CD4-positive, alpha-beta T cell (primary cell): ENCODE measurements around the gene JARID2. TPM values are rescaled to one million over a fixed set of nuclear protein-coding genes. Genes with fewer than 3 reads are reported as not detected.

Experiments
- ATAC-seq: fragments of 200-7000 bp; cut with Tn5 transposase; one replicate; pipeline ENCODE4 v1.10.0; 2022; ENCODE audit warnings: mild to moderate bottlenecking; ENCODE audit not compliant: poor library complexity
- CTCF ChIA-PET: fragments of 350-600 bp; sonication (Branson Sonifier 250); formaldehyde crosslinking; loops from one replicate; lab custom pipeline; 2021; ENCODE audit warnings: antibody characterized with exemption, inconsistent platforms; lab: Charles Lee
- POLR2A ChIA-PET: fragments of 350-600 bp; sonication (Branson Sonifier 250); formaldehyde crosslinking; loops from one replicate; lab custom pipeline; 2021; ENCODE audit warnings: antibody characterized with exemption, inconsistent platforms; lab: Charles Lee
- DNase-seq, 14 experiments: peaks; one replicate each; pipeline ENCODE4 v3.0.0-alpha.2; 2013 to 2020; ENCODE audit warnings: mixed read lengths in 2 of 14
- H3K27ac ChIP-seq, 2 donors: one replicate each; pipeline versions ENCODE4 v1.5.1 to v1.7.0; 2013; ENCODE audit warnings: low read length in 2 of 2, low read depth in 1 of 2, mild to moderate bottlenecking in 1 of 2
- H3K27me3 ChIP-seq, 2 experiments: 1 replicate in 1 of 2; 2 replicates in 1 of 2; pipeline versions ENCODE4 v1.6.1 to v1.7.0; 2013; ENCODE audit warnings: low read length in 2 of 2, control low read depth in 1 of 2, mild to moderate bottlenecking in 1 of 2, moderate library complexity in 1 of 2; ENCODE audit not compliant: insufficient read depth in 2 of 2, control insufficient read depth in 1 of 2
- H3K36me3 ChIP-seq: one replicate; pipeline ENCODE4 v1.6.1; 2013; ENCODE audit warnings: low read length, control low read depth; ENCODE audit not compliant: insufficient read depth
- H3K4me1 ChIP-seq: one replicate; pipeline ENCODE4 v1.6.1; 2013; ENCODE audit warnings: low read length, control low read depth; ENCODE audit not compliant: insufficient read depth
- H3K4me3 ChIP-seq: one replicate; pipeline ENCODE4 v1.5.1; 2013; ENCODE audit warnings: mild to moderate bottlenecking, low read length, moderate library complexity
- H3K9me3 ChIP-seq, 2 experiments: 1 replicate in 1 of 2; 2 replicates in 1 of 2; pipeline versions ENCODE4 v1.6.1 to v1.7.0; 2013; ENCODE audit warnings: low read length in 2 of 2, mild to moderate bottlenecking in 2 of 2, control low read depth in 1 of 2, moderate library complexity in 1 of 2; ENCODE audit not compliant: control insufficient read depth in 1 of 2, insufficient read depth in 1 of 2
- H3K27ac Mint-ChIP-seq: one replicate; pipeline ENCODE4 v1.8.0; 2020; ENCODE audit warnings: mixed read lengths
- H3K27me3 Mint-ChIP-seq: one replicate; pipeline ENCODE4 v1.8.0; 2021; ENCODE audit warnings: mixed read lengths
- H3K36me3 Mint-ChIP-seq: one replicate; pipeline ENCODE4 v1.8.0; 2021; ENCODE audit warnings: low read depth, mixed read lengths
- H3K4me1 Mint-ChIP-seq: one replicate; pipeline ENCODE4 v1.8.0; 2021; ENCODE audit warnings: low read depth, mixed read lengths
- H3K4me3 Mint-ChIP-seq: one replicate; pipeline ENCODE4 v1.8.0; 2020; ENCODE audit warnings: mild to moderate bottlenecking, mixed read lengths
- H3K9me3 Mint-ChIP-seq: one replicate; pipeline ENCODE4 v1.8.0; 2020; ENCODE audit warnings: mixed read lengths
- intact Hi-C, 2 experiments: fragments of 100-400 bp; cut with DNase I in 1 of 2; cut with micrococcal nuclease in 1 of 2; formaldehyde crosslinking; loops; one replicate each; pipeline versions ENCODE4 v1.15.1 to v1.9.0; 2023 to 2025; cut with DNase I, micrococcal nuclease
- total RNA-seq, 174 experiments: library from RNA in 2 of 174; stranded (reverse) in 2 of 174; gene quantifications; one replicate each; pipeline ENCODE4 v1.2.3 and lab custom pipeline; 2021 to 2026
- TF ChIP-seq, protein P1 (sequence below): fragments of 200-600 bp; IDR thresholded peaks from one replicate; pipeline ENCODE4 v1.8.0; 2022; ENCODE audit warnings: antibody characterized with exemption, mild to moderate bottlenecking

The JARID2 gene
- total RNA-seq, 2 experiments from 2014 or later: 32.0 to 33.0 TPM

DNA sequence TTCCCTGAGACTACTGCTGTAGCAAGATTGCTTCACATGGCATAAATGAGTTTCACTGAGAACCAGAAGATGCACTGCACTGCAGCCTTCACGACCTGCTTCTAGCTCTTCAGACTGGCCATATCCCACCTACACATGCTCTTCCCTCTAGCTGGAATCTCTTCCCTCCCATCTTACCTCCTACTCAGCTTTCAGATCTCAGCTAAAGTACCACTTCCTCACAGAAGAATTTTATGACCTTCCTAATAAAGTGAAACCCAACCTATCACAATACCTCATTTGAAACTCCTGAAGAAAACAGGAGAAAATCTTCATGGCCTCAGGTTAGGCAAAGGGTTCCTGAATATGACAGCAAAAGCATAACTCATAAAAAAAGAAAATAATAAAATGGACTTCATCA, 317.1 kb downstream of the JARID2 start:
- no peaks in the 10 kb centered on the region for H3K36me3 ChIP-seq
- no peak overlapping the region for H3K27ac Mint-ChIP-seq
- H3K4me1 ChIP-seq: no peaks in the 10 kb centered on the region
- intact Hi-C loops: no loop called here
- POLR2A ChIA-PET: no interaction called here
- TF ChIP-seq, protein P1, sequence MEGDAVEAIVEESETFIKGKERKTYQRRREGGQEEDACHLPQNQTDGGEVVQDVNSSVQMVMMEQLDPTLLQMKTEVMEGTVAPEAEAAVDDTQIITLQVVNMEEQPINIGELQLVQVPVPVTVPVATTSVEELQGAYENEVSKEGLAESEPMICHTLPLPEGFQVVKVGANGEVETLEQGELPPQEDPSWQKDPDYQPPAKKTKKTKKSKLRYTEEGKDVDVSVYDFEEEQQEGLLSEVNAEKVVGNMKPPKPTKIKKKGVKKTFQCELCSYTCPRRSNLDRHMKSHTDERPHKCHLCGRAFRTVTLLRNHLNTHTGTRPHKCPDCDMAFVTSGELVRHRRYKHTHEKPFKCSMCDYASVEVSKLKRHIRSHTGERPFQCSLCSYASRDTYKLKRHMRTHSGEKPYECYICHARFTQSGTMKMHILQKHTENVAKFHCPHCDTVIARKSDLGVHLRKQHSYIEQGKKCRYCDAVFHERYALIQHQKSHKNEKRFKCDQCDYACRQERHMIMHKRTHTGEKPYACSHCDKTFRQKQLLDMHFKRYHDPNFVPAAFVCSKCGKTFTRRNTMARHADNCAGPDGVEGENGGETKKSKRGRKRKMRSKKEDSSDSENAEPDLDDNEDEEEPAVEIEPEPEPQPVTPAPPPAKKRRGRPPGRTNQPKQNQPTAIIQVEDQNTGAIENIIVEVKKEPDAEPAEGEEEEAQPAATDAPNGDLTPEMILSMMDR: no peak
- no peak overlapping the region for H3K27ac ChIP-seq
- ATAC-seq (no peak), DNase-seq (no peak)
- no peaks in the 10 kb centered on the region for H3K9me3 ChIP-seq
- H3K4me3 Mint-ChIP-seq: no peak overlapping the region
- CTCF ChIA-PET: no interaction called here
- no peak overlapping the region for H3K4me3 ChIP-seq
- H3K4me1 Mint-ChIP-seq: peaks cover 6% of the 10 kb centered on the region
- no peaks in the 10 kb centered on the region for H3K27me3 Mint-ChIP-seq
- peaks cover 14% of the 10 kb centered on the region for H3K36me3 Mint-ChIP-seq
- no peaks in the 10 kb centered on the region for H3K27me3 ChIP-seq
- H3K9me3 Mint-ChIP-seq: no peaks in the 10 kb centered on the region

DNA sequence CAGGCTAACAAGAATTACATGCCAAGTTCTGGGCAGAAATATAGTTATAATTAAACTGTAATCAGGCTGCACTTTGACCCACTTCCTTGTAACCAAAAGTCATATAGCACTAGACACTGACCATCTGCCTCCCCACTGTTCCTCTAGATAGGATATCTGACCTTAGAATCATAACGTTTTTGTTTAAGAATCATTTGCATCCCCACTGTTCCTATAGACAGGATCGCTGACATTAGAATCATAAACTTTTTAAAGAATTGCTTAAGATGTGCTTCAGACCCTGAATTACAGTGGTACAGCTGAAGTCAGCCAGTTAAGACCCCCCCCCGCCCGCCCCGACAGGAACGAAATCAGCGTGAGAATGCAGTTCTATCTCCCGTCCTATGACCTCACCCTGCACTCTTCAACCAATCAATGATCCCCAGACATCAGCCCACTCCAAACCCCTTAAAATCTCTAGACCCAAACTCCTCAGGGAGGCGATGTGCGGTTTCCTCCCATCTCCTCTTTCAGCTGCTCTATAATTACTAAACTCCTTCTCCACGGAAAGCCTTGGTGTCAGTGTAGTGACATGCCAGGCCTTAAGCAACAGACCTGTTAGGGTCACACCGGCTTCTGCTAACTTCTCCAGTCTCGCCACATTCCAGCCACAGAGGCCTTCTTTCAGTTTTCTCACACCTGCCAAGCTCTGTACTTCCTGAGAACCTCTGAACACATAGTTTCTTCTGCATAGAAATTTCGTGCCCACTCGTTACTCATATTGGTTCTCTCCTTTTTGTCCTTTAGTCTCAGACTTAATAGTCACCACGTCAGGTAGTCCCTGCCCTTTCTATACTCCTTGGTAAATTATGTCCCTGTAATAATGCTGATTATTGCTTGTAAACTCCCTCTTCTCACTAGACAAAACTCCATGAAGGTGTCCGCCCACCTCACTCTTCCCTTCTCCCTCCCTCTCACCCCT, 323.4 kb downstream of the JARID2 start:
- Histone ChIP-seq H3K27me3 (no peaks in the 10 kb centered on the region), H3K4me3 (no peak overlapping the region), H3K9me3 (no peaks in the 10 kb centered on the region), H3K27ac (no peak overlapping the region), H3K36me3 (no peaks in the 10 kb centered on the region), H3K4me1 (no peaks in the 10 kb centered on the region)
- DNase-seq: peak in 1 of 14 experiments; percentile 4
- TF ChIP-seq, protein P1: no peak
- no peaks in the 10 kb centered on the region for H3K27me3 Mint-ChIP-seq
- ATAC-seq: no peak
- no peaks in the 10 kb centered on the region for H3K9me3 Mint-ChIP-seq
- no peak overlapping the region for H3K4me3 Mint-ChIP-seq
- intact Hi-C loops: no loop called here
- no peak overlapping the region for H3K27ac Mint-ChIP-seq
- peaks cover 11% of the 10 kb centered on the region for H3K4me1 Mint-ChIP-seq
- peaks cover 29% of the 10 kb centered on the region for H3K36me3 Mint-ChIP-seq
- CTCF ChIA-PET: no interaction called here
- POLR2A ChIA-PET: no interaction called here

DNA sequence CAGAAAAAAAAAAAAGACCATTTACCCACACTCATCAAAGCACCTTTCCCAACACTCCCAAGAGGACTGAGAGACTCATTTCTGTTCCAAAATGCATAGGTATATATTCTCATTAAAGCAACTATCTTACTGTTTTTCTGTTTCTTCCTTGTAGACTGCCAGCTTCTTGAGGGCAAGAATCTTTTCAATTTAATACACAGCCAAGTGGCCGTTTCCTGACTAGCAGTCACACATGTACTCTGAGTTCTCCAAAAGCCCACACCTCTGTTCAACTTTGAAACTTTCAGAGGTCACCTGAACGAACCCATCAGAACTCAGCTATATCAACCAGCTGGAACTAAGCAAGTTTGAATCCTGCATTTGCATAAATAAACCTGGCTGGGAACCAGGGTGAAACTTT, 324.3 kb downstream of the JARID2 start:
- no peaks in the 10 kb centered on the region for H3K9me3 ChIP-seq
- Mint-ChIP-seq H3K27ac (no peak overlapping the region), H3K4me3 (no peak overlapping the region), H3K27me3 (no peaks in the 10 kb centered on the region), H3K36me3 (peaks cover 32% of the 10 kb centered on the region), H3K4me1 (peaks cover 11% of the 10 kb centered on the region), H3K9me3 (no peaks in the 10 kb centered on the region)
- POLR2A ChIA-PET: no interaction called here
- no peaks in the 10 kb centered on the region for H3K36me3 ChIP-seq
- DNase-seq (no peak), ATAC-seq (no peak)
- no peak overlapping the region for H3K27ac ChIP-seq
- no peak overlapping the region for H3K4me3 ChIP-seq
- CTCF ChIA-PET: no interaction called here
- TF ChIP-seq, protein P1: no peak
- intact Hi-C loops: no loop called here
- H3K27me3 ChIP-seq: no peaks in the 10 kb centered on the region
- no peaks in the 10 kb centered on the region for H3K4me1 ChIP-seq
